OCI-LY1 (cell line): Measurements from ENCODE around the gene KCNIP4.

Experiments
- H2AFZ ChIP-seq: fragments of 200-600 bp; sonication (generic), shearing (Covaris generic); 2 replicates; pipeline ENCODE4 v1.6.0; 2014; ENCODE audit warnings: antibody characterized with exemption, mild to moderate bottlenecking, low read length
- H3F3A ChIP-seq: fragments of 200-600 bp; sonication (generic), shearing (Covaris generic); 2 replicates; pipeline ENCODE4 v1.6.0; 2014; ENCODE audit warnings: mild to moderate bottlenecking, antibody characterized with exemption, low read length, moderate library complexity; ENCODE audit not compliant: insufficient read depth
- H3K27ac ChIP-seq: fragments of 200-600 bp; sonication (generic); 2 replicates; pipeline ENCODE4 v1.5.1; 2014; ENCODE audit warnings: low read length, mixed run types, mild to moderate bottlenecking, low read depth; ENCODE audit not compliant: poor library complexity, severe bottlenecking
- H3K27me3 ChIP-seq: fragments of 200-600 bp; sonication (generic); 2 replicates; pipeline ENCODE4 v1.6.0; 2014; ENCODE audit warnings: antibody characterized with exemption, mild to moderate bottlenecking, low read length, moderate library complexity; ENCODE audit not compliant: insufficient read depth
- H3K36me3 ChIP-seq: fragments of 200-600 bp; sonication (generic); 2 replicates; pipeline ENCODE4 v1.6.1; 2014; ENCODE audit warnings: mild to moderate bottlenecking, antibody characterized with exemption, low read length, moderate library complexity, mixed read lengths; ENCODE audit not compliant: insufficient read depth
- H3K4me1 ChIP-seq: fragments of 200-600 bp; sonication (generic); 2 replicates; pipeline ENCODE4 v1.5.1; 2014; ENCODE audit warnings: mild to moderate bottlenecking, low read length, moderate library complexity; ENCODE audit not compliant: insufficient read depth, severe bottlenecking
- H3K4me2 ChIP-seq: fragments of 200-600 bp; sonication (generic), shearing (Covaris generic); 2 replicates; pipeline ENCODE4 v1.6.1; 2014; ENCODE audit warnings: low read length
- H3K4me3 ChIP-seq: fragments of 200-600 bp; sonication (generic); 2 replicates; pipeline ENCODE4 v1.5.1; 2014; ENCODE audit warnings: low read length, low read depth, mild to moderate bottlenecking, mixed read lengths; ENCODE audit not compliant: poor library complexity, severe bottlenecking
- H3K79me2 ChIP-seq: fragments of 200-600 bp; shearing (Covaris generic); 2 replicates; pipeline ENCODE4 v1.6.1; 2016; ENCODE audit warnings: mixed run types, low read length, mixed read lengths; ENCODE audit not compliant: insufficient read depth
- H3K9ac ChIP-seq: fragments of 200-600 bp; sonication (generic), shearing (Covaris generic); 2 replicates; pipeline ENCODE4 v1.6.1; 2014; ENCODE audit warnings: mild to moderate bottlenecking, low read length, mixed read lengths
- H3K9me2 ChIP-seq: fragments of 200-600 bp; sonication (generic), shearing (Covaris generic); 2 replicates; pipeline ENCODE4 v1.6.1; 2014; ENCODE audit warnings: low read depth, mild to moderate bottlenecking, low read length, mixed read lengths
- H3K9me3 ChIP-seq: fragments of 200-600 bp; shearing (Covaris generic); 2 replicates; pipeline ENCODE4 v1.6.1; 2014; ENCODE audit warnings: low read length, mixed read lengths
- H4K20me1 ChIP-seq: fragments of 200-600 bp; sonication (generic), shearing (Covaris generic); 2 replicates; pipeline ENCODE4 v1.6.0; 2016; ENCODE audit warnings: mild to moderate bottlenecking, low read length; ENCODE audit not compliant: insufficient read depth
- CTCF ChIP-seq: fragments of 200-600 bp; sonication (generic), shearing (Covaris generic); IDR thresholded peaks from 2 replicates; pipeline ENCODE4 v1.5.1; 2017; ENCODE audit warnings: mild to moderate bottlenecking, antibody characterized with exemption, low read length, moderate library complexity, mixed read lengths
- EZH2 ChIP-seq: fragments of 200-600 bp; sonication (generic), shearing (Covaris generic); IDR thresholded peaks from 2 replicates; pipeline ENCODE4 v1.8.0; 2017; ENCODE audit warnings: borderline replicate concordance, mixed run types, mild to moderate bottlenecking, antibody characterized with exemption, low read length, moderate library complexity, mixed read lengths

Gene KCNIP4

GRCh38 chr4:21139327-21139726 lies 809.2 kb downstream of the KCNIP4 start:
- H3K4me3 ChIP-seq: no peak overlapping the region
- H3K9me3 ChIP-seq: no peaks in the 10 kb centered on the region

GRCh38 chr4:21136051-21136630 lies 812.4 kb downstream of the KCNIP4 start:
- H3K79me2 ChIP-seq: no peaks in the 10 kb centered on the region
- H3K9me2 ChIP-seq: no peaks in the 10 kb centered on the region
- no peak overlapping the region for H3K27ac ChIP-seq
- no peaks in the 10 kb centered on the region for H3F3A ChIP-seq
- no peaks in the 10 kb centered on the region for H3K27me3 ChIP-seq
- H3K4me2 ChIP-seq: no peak overlapping the region
- H3K9me3 ChIP-seq: no peaks in the 10 kb centered on the region
- H3K4me3 ChIP-seq: no peak overlapping the region
- H2AFZ ChIP-seq: no peak overlapping the region
- no peak overlapping the region for H3K9ac ChIP-seq
- H3K36me3 ChIP-seq: no peaks in the 10 kb centered on the region
- H4K20me1 ChIP-seq: no peaks in the 10 kb centered on the region
- TF ChIP-seq EZH2 (no peak), CTCF (no peak)
- no peaks in the 10 kb centered on the region for H3K4me1 ChIP-seq

More at GRCh38 chr4:21139327-21139726, 809.2 kb downstream of the KCNIP4 start:
- Histone ChIP-seq H3K27ac (no peak overlapping the region), H3K9me2 (no peaks in the 10 kb centered on the region), H3K4me2 (no peak overlapping the region), H3K9ac (no peak overlapping the region), H3K36me3 (no peaks in the 10 kb centered on the region), H4K20me1 (no peaks in the 10 kb centered on the region), H2AFZ (no peak overlapping the region), H3K4me1 (no peaks in the 10 kb centered on the region), H3K79me2 (no peaks in the 10 kb centered on the region), H3F3A (no peaks in the 10 kb centered on the region), H3K27me3 (no peaks in the 10 kb centered on the region)
- TF ChIP-seq EZH2: no peak

DNA sequence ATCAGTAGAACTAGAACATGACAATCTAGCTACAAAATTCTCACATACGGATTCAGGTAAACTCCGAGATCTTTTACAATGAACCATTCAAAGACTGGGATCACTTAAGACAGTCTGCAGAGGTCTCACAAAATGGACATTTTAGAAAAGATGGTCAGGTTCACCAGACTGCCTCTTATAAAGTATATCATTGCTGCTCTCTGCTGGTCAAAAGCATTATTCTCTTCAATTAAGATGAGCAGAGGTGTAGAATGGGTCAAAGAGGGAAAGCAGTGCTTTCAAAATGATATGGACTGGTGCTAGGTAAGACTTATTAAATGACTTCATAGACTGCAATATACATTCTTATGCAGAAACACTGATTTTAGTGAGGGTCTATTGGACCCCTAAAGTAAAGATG lies 813.6 kb downstream of the KCNIP4 start:
- Histone ChIP-seq H3K4me3 (no peak overlapping the region), H3K27ac (no peak overlapping the region), H3K9me2 (no peaks in the 10 kb centered on the region), H4K20me1 (no peaks in the 10 kb centered on the region), H3K4me2 (no peak overlapping the region), H3K79me2 (no peaks in the 10 kb centered on the region), H3K4me1 (no peaks in the 10 kb centered on the region), H3K36me3 (no peaks in the 10 kb centered on the region), H2AFZ (no peak overlapping the region), H3K9me3 (no peaks in the 10 kb centered on the region), H3F3A (no peaks in the 10 kb centered on the region), H3K27me3 (no peaks in the 10 kb centered on the region), H3K9ac (no peak overlapping the region)
- TF ChIP-seq CTCF: no peak
- TF ChIP-seq EZH2: no peak

DNA sequence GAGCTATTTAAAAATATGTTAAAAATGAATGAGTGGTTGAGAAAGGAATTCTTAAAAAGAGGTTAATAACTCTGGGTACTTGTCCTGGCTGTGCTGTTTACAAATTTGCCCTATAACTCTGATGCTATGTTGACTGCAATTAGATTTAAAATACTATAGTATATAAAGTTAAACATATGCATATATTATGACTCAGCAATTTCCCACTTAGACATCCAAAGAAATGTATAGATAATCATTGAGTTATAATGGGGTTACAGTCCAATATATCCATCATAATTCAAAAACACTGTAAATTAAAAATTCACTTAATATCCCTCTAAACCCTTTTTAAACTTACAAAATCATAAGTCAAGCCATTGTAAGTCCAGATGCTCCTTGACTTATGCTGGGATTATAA lies 818.0 kb downstream of the KCNIP4 start:
- Histone ChIP-seq H3K4me3 (no peak overlapping the region), H3K9ac (no peak overlapping the region), H3K4me2 (no peak overlapping the region), H3K9me3 (no peaks in the 10 kb centered on the region), H2AFZ (no peak overlapping the region), H3F3A (no peaks in the 10 kb centered on the region), H3K27ac (no peak overlapping the region), H3K36me3 (no peaks in the 10 kb centered on the region), H3K27me3 (no peaks in the 10 kb centered on the region), H3K9me2 (no peaks in the 10 kb centered on the region), H4K20me1 (no peaks in the 10 kb centered on the region), H3K4me1 (no peaks in the 10 kb centered on the region), H3K79me2 (no peaks in the 10 kb centered on the region)
- no peak for TF ChIP-seq EZH2
- TF ChIP-seq CTCF: no peak
